Retinal pigment epithelial cell (primary cell): ENCODE measurements around the gene TNPO1.
A peak's percentile ranks its signal among the peaks of the same experiment; 100 is the strongest.

Source experiments
- DNase-seq: peaks from one replicate; pipeline ENCODE4 v3.0.0-alpha.2; 2010; ENCODE audit warnings: low read depth
- H3K4me3 ChIP-seq: 2 replicates; pipeline ENCODE4 v1.5.1; 2011; ENCODE audit warnings: mild to moderate bottlenecking, low read length, control low read depth, moderate library complexity
- CTCF ChIP-seq: conservative IDR thresholded peaks from 2 replicates; pipeline ENCODE4 v1.5.1; 2011; ENCODE audit warnings: low read depth, low read length, control low read depth, inconsistent platforms

TNPO1 gene

GRCh38 chr5:72811849-72812248 lies 4.6 kb upstream of the TNPO1 start:
- no peak for DNase-seq
- no peak for TF ChIP-seq CTCF
- H3K4me3 ChIP-seq = no peak overlapping the region

- no peak overlapping the region for H3K4me3 ChIP-seq
- no peak for DNase-seq
- TF ChIP-seq CTCF = no peak
Observed at GRCh38 chr5:72812488-72812887, 4.0 kb upstream of the TNPO1 start.

- DNase-seq = no peak
- H3K4me3 ChIP-seq = no peak overlapping the region
- TF ChIP-seq CTCF = no peak
Observed at GRCh38 chr5:72814104-72814503, 2.4 kb upstream of the TNPO1 start.

- H3K4me3 ChIP-seq = no peak overlapping the region
- no peak for DNase-seq
- no peak for TF ChIP-seq CTCF
Observed at GRCh38 chr5:72814864-72815263, 1.6 kb upstream of the TNPO1 start.

GRCh38 chr5:72815580-72816283 lies 729 bp upstream of the TNPO1 start:
- DNase-seq = no peak

GRCh38 chr5:72817076-72817481 lies 618 bp downstream of the TNPO1 start:
- H3K4me3 ChIP-seq = peak overlapping the region; percentile 92
- TF ChIP-seq CTCF = no peak
- DNase-seq = no peak

More at GRCh38 chr5:72815580-72816283, 729 bp upstream of the TNPO1 start:
- H3K4me3 ChIP-seq = peak overlapping the region; percentile 92
- no peak for TF ChIP-seq CTCF

GRCh38 chr5:72817671-72818266 lies 1.3 kb downstream of the TNPO1 start:
- DNase-seq = no peak
- H3K4me3 ChIP-seq = peak overlapping the region; percentile 92
- TF ChIP-seq CTCF = no peak
